Thoracic aorta (tissue), 2 donors: ENCODE data around the gene SMOC2. TPM values are rescaled to one million over a fixed set of nuclear protein-coding genes. Genes with fewer than 3 reads are reported as not detected.

Experiments
- ATAC-seq: fragments of 150-250 bp; one replicate; pipeline ENCODE4 v1.8.0; 2017; ENCODE audit warnings: low read depth; ENCODE audit not compliant: insufficient number of reproducible peaks, low FRiP score
- DNase-seq: peaks from one replicate; pipeline ENCODE4 v3.0.0-alpha.2; 2020; ENCODE audit warnings: low spot score
- H3K27ac ChIP-seq, 2 donors: fragments of 200-600 bp; sonication (generic); 1 replicate in 1 of 2; 2 replicates in 1 of 2; pipeline ENCODE4 v1.5.1; 2016; ENCODE audit warnings: mild to moderate bottlenecking in 2 of 2, moderate library complexity in 2 of 2
- H3K27me3 ChIP-seq: fragments of 200-600 bp; sonication (generic); replicated peaks from 2 replicates; pipeline ENCODE4 v1.6.0; 2016; ENCODE audit warnings: mild to moderate bottlenecking; ENCODE audit not compliant: insufficient read depth
- H3K36me3 ChIP-seq: fragments of 200-600 bp; sonication (generic); one replicate; pipeline ENCODE4 v1.5.1; 2016
- H3K4me1 ChIP-seq, 2 donors: fragments of 200-600 bp; sonication (generic); 1 replicate in 1 of 2; 2 replicates in 1 of 2; pipeline versions ENCODE4 v1.5.1 to v1.6.0; 2016; ENCODE audit warnings: low read depth in 2 of 2, mild to moderate bottlenecking in 1 of 2; ENCODE audit not compliant: control insufficient read depth in 1 of 2
- H3K4me3 ChIP-seq: fragments of 200-600 bp; sonication (generic); 2 replicates; pipeline ENCODE4 v1.5.1; 2016; ENCODE audit warnings: mild to moderate bottlenecking
- H3K9me3 ChIP-seq: fragments of 200-600 bp; sonication (generic); 2 replicates; pipeline ENCODE4 v1.5.1; 2016
- CTCF ChIP-seq: fragments of 200-600 bp; sonication (generic); IDR thresholded peaks from one replicate; pipeline ENCODE4 v1.5.1; 2019; ENCODE audit warnings: antibody characterized with exemption
- total RNA-seq, 2 donors: library from RNA; depleted of rRNA; stranded (reverse); fragments of >200 nt; gene quantifications; one replicate each; pipeline versions ENCODE4 v1.1.0 to v1.2.3, GENCODE V29; 2016

The SMOC2 gene
- total RNA-seq, 2 donors from 2014 or later: 334 to 424 TPM

GRCh38 chr6:168497381-168497780 lies 56.4 kb downstream of the SMOC2 start:
- no peak for TF ChIP-seq CTCF
- DNase-seq (no peak), ATAC-seq (no peak)
- Histone ChIP-seq H3K27me3 (no peaks in the 10 kb centered on the region), H3K4me3 (no peak overlapping the region), H3K9me3 (no peaks in the 10 kb centered on the region), H3K27ac (no peak overlapping the region), H3K36me3 (no peaks in the 10 kb centered on the region), H3K4me1 (peaks cover 16 to 37% of the 10 kb centered on the region in 2 donors)

GRCh38 chr6:168498161-168498843 lies 57.3 kb downstream of the SMOC2 start:
- DNase-seq: no peak
- no peak for ATAC-seq
- Histone ChIP-seq H3K4me1 (peaks cover 16 to 37% of the 10 kb centered on the region in 2 donors), H3K27ac (no peak overlapping the region), H3K27me3 (no peaks in the 10 kb centered on the region), H3K4me3 (no peak overlapping the region), H3K9me3 (no peaks in the 10 kb centered on the region), H3K36me3 (no peaks in the 10 kb centered on the region)
- no peak for TF ChIP-seq CTCF

GRCh38 chr6:168499045-168499650 lies 58.2 kb downstream of the SMOC2 start:
- no peak overlapping the region for H3K4me3 ChIP-seq
- no peaks in the 10 kb centered on the region for H3K27me3 ChIP-seq
- no peaks in the 10 kb centered on the region for H3K9me3 ChIP-seq
- peaks cover 16 to 30% of the 10 kb centered on the region in 2 donors for H3K4me1 ChIP-seq
- H3K36me3 ChIP-seq: no peaks in the 10 kb centered on the region
- ATAC-seq (no peak), DNase-seq (no peak)
- H3K27ac ChIP-seq: no peak overlapping the region
- TF ChIP-seq CTCF: no peak

- Histone ChIP-seq H3K27me3 (no peaks in the 10 kb centered on the region), H3K27ac (no peak overlapping the region), H3K36me3 (no peaks in the 10 kb centered on the region), H3K4me1 (peaks cover 16 to 22% of the 10 kb centered on the region in 2 donors), H3K9me3 (no peaks in the 10 kb centered on the region), H3K4me3 (no peak overlapping the region)
- ATAC-seq (no peak), DNase-seq (no peak)
- no peak for TF ChIP-seq CTCF
Measured at GRCh38 chr6:168500519-168500918, 59.5 kb downstream of the SMOC2 start.

- ATAC-seq (no peak), DNase-seq (no peak)
- H3K4me1 ChIP-seq: peaks cover 11 to 19% of the 10 kb centered on the region in 2 donors
- no peak for TF ChIP-seq CTCF
- no peaks in the 10 kb centered on the region for H3K9me3 ChIP-seq
- no peak overlapping the region for H3K27ac ChIP-seq
- no peak overlapping the region for H3K4me3 ChIP-seq
- no peaks in the 10 kb centered on the region for H3K27me3 ChIP-seq
- H3K36me3 ChIP-seq: no peaks in the 10 kb centered on the region
Measured at GRCh38 chr6:168501561-168501960, 60.6 kb downstream of the SMOC2 start.
